ENCODE data around the gene SMIM10.
"Not testable (repeated sequence)": the region's sequence is repeated elsewhere in the genome, so short reads cannot be mapped to it uniquely, and the experiment has no call there.

The SMIM10 gene

GRCh38 chrX:134990801-134991481 is at the start of gene SMIM10:
SMIM10 (plus strand) TSS chrX:134990991; CDS start chrX:134991096, 105 bp downstream.
- DNase-seq (ENCODE audit: low read depth in 2 of 2, low spot score in 1 of 2), result no peak

DNA sequence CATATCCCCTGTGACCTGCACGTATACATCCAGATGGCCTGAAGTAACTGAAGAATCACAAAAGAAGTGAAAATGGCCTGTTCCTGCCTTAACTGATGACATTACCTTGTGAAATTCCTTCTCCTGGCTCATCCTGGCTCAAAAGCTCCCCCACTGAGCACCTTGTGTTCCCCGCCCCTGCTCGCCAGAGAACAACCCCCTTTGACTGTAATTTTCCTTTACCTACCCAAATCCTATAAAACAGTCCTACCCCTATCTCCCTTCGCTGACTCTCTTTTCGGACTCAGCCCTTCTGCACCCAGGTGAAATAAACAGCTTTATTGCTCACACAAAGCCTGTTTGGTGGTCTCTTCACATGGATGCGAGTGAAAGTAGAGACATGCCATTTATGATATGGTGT is 44.4 kb upstream of the SMIM10 start:
- DNase-seq (ENCODE audit: low read depth in 2 of 2, low spot score in 1 of 2), result not testable (repeated sequence)

GRCh38 chrX:134948333-134949241 is 42.2 kb upstream of the SMIM10 start:
- no peak for DNase-seq (ENCODE audit: low read depth in 2 of 2, low spot score in 1 of 2)

- DNase-seq (ENCODE audit: low read depth in 2 of 2, low spot score in 1 of 2), result no peak
These were observed 41.5 kb upstream of the SMIM10 start for GRCh38 chrX:134949271-134949670.

- DNase-seq (ENCODE audit: low read depth in 2 of 2, low spot score in 1 of 2), result no peak
These were observed 33.0 kb upstream of the SMIM10 start for GRCh38 chrX:134957836-134958235.

DNA sequence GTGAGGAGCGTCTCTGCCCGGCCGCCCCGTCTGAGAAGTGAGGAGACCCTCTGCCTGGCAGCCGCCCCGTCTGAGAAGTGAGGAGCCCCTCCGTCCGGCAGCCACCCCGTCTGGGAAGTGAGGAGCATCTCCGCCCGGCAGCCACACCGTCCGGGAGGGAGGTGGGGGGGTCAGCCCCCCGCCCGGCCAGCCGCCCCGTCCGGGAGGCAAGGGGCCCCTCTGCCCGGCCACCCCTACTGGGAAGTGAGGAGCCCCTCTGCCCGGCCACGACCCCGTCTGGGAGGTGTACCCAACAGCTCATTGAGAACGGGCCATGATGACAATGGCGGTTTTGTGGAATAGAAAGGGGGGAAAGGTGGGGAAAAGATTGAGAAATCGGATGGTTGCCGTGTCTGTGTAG is 30.4 kb upstream of the SMIM10 start:
- DNase-seq (ENCODE audit: low read depth in 2 of 2, low spot score in 1 of 2), result not testable (repeated sequence)

GRCh38 chrX:134963041-134963440 is 27.8 kb upstream of the SMIM10 start:
- DNase-seq (ENCODE audit: low read depth in 2 of 2, low spot score in 1 of 2), result no peak

- DNase-seq (ENCODE audit: low read depth in 2 of 2, low spot score in 1 of 2), result no peak
These were observed 21.1 kb upstream of the SMIM10 start for GRCh38 chrX:134969726-134970125.

- DNase-seq (ENCODE audit: low read depth in 2 of 2, low spot score in 1 of 2), result no peak
These were observed 18.9 kb upstream of the SMIM10 start for GRCh38 chrX:134971926-134972325.

DNA sequence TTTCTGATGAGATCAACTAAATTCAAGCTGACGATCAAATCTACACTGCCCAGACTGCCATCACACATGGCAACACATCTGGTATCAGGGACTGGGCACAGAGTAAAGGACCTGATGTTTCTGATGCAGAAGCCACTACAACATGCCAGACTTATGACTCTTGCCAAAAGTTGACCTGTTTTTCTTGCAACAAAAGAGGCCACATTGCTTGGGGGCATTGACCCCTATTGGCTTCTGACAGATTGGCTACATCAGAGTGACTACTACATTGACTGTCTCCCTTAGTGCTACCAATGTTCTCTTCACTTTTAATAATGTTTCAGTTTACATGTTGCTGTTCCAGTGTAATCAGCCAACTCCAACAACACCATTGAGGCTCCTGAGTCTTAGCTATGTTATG is 15.3 kb upstream of the SMIM10 start:
- DNase-seq (ENCODE audit: low read depth in 2 of 2, low spot score in 1 of 2), result no peak

- no peak for DNase-seq (ENCODE audit: low read depth in 2 of 2, low spot score in 1 of 2)
These were observed 8.9 kb upstream of the SMIM10 start for GRCh38 chrX:134981910-134982309.

- no peak for DNase-seq (ENCODE audit: low read depth in 2 of 2, low spot score in 1 of 2)
These were observed 8.0 kb upstream of the SMIM10 start for GRCh38 chrX:134982748-134983147.

- no peak for DNase-seq (ENCODE audit: low read depth in 2 of 2, low spot score in 1 of 2)
These were observed 5.3 kb upstream of the SMIM10 start for GRCh38 chrX:134985479-134985878.

GRCh38 chrX:134990475-134990800 is 353 bp upstream of the SMIM10 start:
- DNase-seq (ENCODE audit: low read depth in 2 of 2, low spot score in 1 of 2), result no peak

- DNase-seq (ENCODE audit: low read depth in 2 of 2, low spot score in 1 of 2), result no peak
These were observed 6.9 kb downstream of the SMIM10 start for GRCh38 chrX:134997646-134998045.

GRCh38 chrX:134998246-134998645 is 7.5 kb downstream of the SMIM10 start:
- no peak for DNase-seq (ENCODE audit: low read depth in 2 of 2, low spot score in 1 of 2)

GRCh38 chrX:134999469-134999868 is 8.7 kb downstream of the SMIM10 start:
- no peak for DNase-seq (ENCODE audit: low read depth in 2 of 2, low spot score in 1 of 2)

GRCh38 chrX:135000516-135000915 is 9.7 kb downstream of the SMIM10 start:
- DNase-seq (ENCODE audit: low read depth in 2 of 2, low spot score in 1 of 2), result no peak

DNA sequence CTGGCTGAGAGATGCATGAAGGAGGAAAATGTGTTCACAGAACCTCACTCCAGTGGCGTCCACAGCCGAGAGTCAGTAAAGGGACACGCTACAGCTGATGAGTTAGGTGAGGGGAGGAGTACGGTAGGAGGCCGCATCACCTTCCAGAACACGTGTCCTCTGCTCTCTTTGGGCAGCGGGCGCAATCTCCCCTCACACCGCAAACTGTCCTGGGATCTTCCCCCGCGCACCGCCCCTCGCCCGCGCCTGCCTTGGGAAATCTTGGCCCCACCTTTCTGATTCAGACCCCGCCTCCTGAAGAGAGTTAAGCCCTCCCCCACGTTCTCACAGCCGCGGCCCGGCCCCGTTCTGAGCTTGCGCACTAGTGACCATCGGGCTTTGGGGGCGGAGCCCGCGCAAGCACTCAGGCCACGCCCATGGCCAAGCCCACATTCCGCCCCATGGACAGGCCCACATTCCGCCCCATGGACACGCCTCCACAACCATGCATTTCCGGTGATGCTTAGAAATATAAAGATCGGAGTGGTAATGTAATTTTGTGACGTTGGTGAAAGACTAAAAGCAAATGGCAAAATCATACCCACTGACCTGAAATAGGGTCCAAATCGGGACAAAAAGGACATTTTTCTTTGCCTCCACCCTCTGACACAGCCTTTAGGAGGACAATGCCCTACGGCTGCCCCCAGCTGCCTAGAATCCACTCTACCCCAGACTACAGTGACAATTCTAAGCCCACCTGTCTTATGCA is 13.3 kb downstream of the SMIM10 start:
- peak; percentile 56 to 72 for DNase-seq (ENCODE audit: low read depth in 2 of 2, low spot score in 1 of 2)

DNA sequence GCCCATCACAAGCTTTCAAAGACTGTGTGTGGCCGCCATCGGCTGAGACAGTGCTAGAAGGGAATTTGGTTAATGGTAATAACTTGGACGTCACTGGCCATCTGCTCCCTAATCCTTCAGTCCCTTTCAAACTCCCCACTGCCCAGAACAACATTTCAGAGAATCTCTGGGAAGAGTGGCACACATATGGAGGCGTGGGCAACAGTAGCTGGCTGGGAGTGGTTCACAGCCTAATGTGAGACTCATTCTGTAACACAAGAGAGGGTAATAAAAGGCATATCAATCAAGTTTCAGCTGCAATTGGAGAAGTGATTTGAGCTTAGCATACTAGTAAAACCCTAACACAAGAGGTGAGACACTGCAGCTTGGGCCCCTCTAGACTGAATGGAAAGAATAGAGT is 15.4 kb downstream of the SMIM10 start:
- no peak for DNase-seq (ENCODE audit: low read depth in 2 of 2, low spot score in 1 of 2)

- DNase-seq (ENCODE audit: low read depth in 2 of 2, low spot score in 1 of 2), result no peak
These were observed 18.3 kb downstream of the SMIM10 start for GRCh38 chrX:135009057-135009610.

Data from stimulated activated CD8-positive, alpha-beta memory T cell treated with anti-CD3 and anti-CD28 coated beads, Interleukin-4, amount 100 ng/mL, for 4 hours (primary cell).